ENCODE measurements around the gene MYO16. TPM values are rescaled to one million over a fixed set of nuclear protein-coding genes. Genes with fewer than 3 reads are reported as not detected.
A peak's percentile ranks its signal among the peaks of the same experiment; 100 is the strongest.

Gene MYO16
- total and polyA plus RNA-seq, 2 of the 4 experiments (the other 2 are of a cell fraction): under 0.01 to 0.03 TPM

DNA sequence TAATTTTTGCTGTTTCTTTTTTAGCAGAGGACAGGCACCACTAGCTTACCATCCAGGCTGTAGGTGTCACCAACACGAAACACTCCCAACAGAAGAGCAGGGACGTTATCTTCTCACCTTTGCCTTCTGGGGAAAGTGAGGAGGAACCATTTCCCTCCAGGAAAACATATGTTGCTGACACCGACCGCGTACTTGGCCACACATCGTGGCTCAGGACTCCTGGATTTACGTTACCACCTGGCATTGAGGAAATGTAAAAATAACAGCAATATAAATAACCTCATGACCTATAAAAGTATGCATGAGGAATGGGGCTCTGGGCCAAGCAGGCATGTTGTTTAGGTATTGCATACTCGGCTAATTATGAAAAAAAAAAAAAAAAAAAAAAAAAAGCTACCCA, 525.1 kb downstream of the MYO16 start:
- dilution Hi-C loops (cut with HindIII; ENCODE audit: low sequenced_read_pairs, unreplicated experiment) (no loop called here), intact Hi-C loops (cut with micrococcal nuclease) (no loop called here), in situ Hi-C loops (cut with MboI; ENCODE audit: low sequenced_read_pairs) (loop anchor here (5.0 kb wide), 2 partner anchors 98 to 633 kb away; partner anchors contain the start of gene IRS2)
- Histone ChIP-seq H3K4me1 (ENCODE audit: control insufficient read depth, insufficient read depth, low read length) (peaks cover 25% of the 10 kb centered on the region), H2AFZ (replicated peaks; ENCODE audit: low read length, poor library complexity) (peak overlapping the region; percentile 69), H2AK9ac (replicated peaks; ENCODE audit: low read depth, low read length, poor library complexity) (no peak overlapping the region), H4K91ac (ENCODE audit: insufficient read depth, low read depth, low read length) (peak overlapping the region; percentile 85), H3K4me2 (ENCODE audit: low read depth, low read length) (no peak overlapping the region), H2AK5ac (ENCODE audit: low read depth, low read length) (peak overlapping the region; percentile 90), H3K9ac (ENCODE audit: low read depth, low read length) (no peak overlapping the region), H3K4me3 (ENCODE audit: insufficient read depth, low read depth, low read length) (no peak overlapping the region), H3K14ac (replicated peaks; ENCODE audit: low read depth, low read length) (peak overlapping the region; percentile 68), H2BK120ac (ENCODE audit: low read depth, low read length) (peak overlapping the region; percentile 89), H2BK5ac (ENCODE audit: low read depth, low read length, poor library complexity, severe bottlenecking) (peak overlapping the region; percentile 64), H3K9me1 (ENCODE audit: insufficient read depth, low read length) (peaks cover 23% of the 10 kb centered on the region), H4K5ac (ENCODE audit: low read depth, low read length) (no peak overlapping the region; the same call in 1 of the 2 replicates), H3K79me1 (ENCODE audit: low read depth in 1 of 2, low read length in 2 of 2) (no peaks in the 10 kb centered on the region), H2BK15ac (ENCODE audit: low read depth, low read length) (peak overlapping the region; percentile 74), H3K56ac (ENCODE audit: extremely low read depth, insufficient read depth, low read length) (no peak overlapping the region), H3K23ac (ENCODE audit: low read depth, low read length) (peak overlapping the region; percentile 49; the same call in 1 of the 2 replicates), H3K27me3 (ENCODE audit: control insufficient read depth, insufficient read depth, low read length) (no peaks in the 10 kb centered on the region), H3K9me3 (ENCODE audit: control insufficient read depth, insufficient read depth, low read length) (no peaks in the 10 kb centered on the region), H3K4ac (ENCODE audit: low read depth, low read length) (peak overlapping the region; percentile 85), H4K20me1 (ENCODE audit: insufficient read depth, low read length) (no peaks in the 10 kb centered on the region), H3K27ac (ENCODE audit: insufficient read depth, low read length) (peak overlapping the region; percentile 1; the same call in 1 of the 2 replicates), H3K18ac (ENCODE audit: low read depth, low read length) (peak overlapping the region; percentile 25; the same call in 1 of the 2 replicates), H4K8ac (ENCODE audit: low read depth in 2 of 2, low read length in 2 of 2) (peak overlapping the region; percentile 73 to 85; a peak in 3 of 4 replicates), H2BK20ac (ENCODE audit: low read depth, low read length) (peak overlapping the region; percentile 88), H3K36me3 (ENCODE audit: control insufficient read depth, insufficient read depth, low read length) (no peaks in the 10 kb centered on the region)
- WGBS, 2 experiments (ENCODE audit: extremely low coverage in 2 of 2, insufficient read length in 1 of 2): no CpG with 5 or more reads among the region's 8 CpGs
- TF ChIP-seq, protein P1, sequence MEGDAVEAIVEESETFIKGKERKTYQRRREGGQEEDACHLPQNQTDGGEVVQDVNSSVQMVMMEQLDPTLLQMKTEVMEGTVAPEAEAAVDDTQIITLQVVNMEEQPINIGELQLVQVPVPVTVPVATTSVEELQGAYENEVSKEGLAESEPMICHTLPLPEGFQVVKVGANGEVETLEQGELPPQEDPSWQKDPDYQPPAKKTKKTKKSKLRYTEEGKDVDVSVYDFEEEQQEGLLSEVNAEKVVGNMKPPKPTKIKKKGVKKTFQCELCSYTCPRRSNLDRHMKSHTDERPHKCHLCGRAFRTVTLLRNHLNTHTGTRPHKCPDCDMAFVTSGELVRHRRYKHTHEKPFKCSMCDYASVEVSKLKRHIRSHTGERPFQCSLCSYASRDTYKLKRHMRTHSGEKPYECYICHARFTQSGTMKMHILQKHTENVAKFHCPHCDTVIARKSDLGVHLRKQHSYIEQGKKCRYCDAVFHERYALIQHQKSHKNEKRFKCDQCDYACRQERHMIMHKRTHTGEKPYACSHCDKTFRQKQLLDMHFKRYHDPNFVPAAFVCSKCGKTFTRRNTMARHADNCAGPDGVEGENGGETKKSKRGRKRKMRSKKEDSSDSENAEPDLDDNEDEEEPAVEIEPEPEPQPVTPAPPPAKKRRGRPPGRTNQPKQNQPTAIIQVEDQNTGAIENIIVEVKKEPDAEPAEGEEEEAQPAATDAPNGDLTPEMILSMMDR (conservative IDR thresholded peaks at IDR 0.05; ENCODE audit: low read depth, low read length): no peak
- TF ChIP-seq NFE2L2 (IDR thresholded peaks at IDR 0.05; ENCODE audit: low read depth, low read length) (no peak), RAD21 (IDR thresholded peaks at IDR 0.05; ENCODE audit: low read length) (no peak), BHLHE40 (IDR thresholded peaks at IDR 0.05; ENCODE audit: low read depth, low read length) (no peak), MAFK (IDR thresholded peaks at IDR 0.05; ENCODE audit: low read depth, low read length) (no peak), MXI1 (IDR thresholded peaks at IDR 0.05; ENCODE audit: borderline replicate concordance, low read depth, low read length) (no peak), FOS (IDR thresholded peaks at IDR 0.05; ENCODE audit: low read depth, low read length) (no peak), CEBPB (IDR thresholded peaks at IDR 0.05; ENCODE audit: low read depth, low read length) (no peak), RCOR1 (IDR thresholded peaks at IDR 0.05; ENCODE audit: insufficient replicate concordance, low read length) (no peak), POLR2A (IDR thresholded peaks at IDR 0.05; ENCODE audit: low read depth, low read length) (no peak), MAZ (IDR thresholded peaks at IDR 0.05; ENCODE audit: borderline replicate concordance, low read depth, low read length) (no peak), CHD1 (IDR thresholded peaks at IDR 0.05; ENCODE audit: low read depth, low read length) (no peak), SMC3 (IDR thresholded peaks at IDR 0.05; ENCODE audit: low read depth, low read length) (no peak)
- TF ChIP-seq, protein P2, sequence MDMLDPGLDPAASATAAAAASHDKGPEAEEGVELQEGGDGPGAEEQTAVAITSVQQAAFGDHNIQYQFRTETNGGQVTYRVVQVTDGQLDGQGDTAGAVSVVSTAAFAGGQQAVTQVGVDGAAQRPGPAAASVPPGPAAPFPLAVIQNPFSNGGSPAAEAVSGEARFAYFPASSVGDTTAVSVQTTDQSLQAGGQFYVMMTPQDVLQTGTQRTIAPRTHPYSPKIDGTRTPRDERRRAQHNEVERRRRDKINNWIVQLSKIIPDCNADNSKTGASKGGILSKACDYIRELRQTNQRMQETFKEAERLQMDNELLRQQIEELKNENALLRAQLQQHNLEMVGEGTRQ (IDR thresholded peaks at IDR 0.05; ENCODE audit: low read depth, low read length): no peak
- TF ChIP-seq, protein P3, sequence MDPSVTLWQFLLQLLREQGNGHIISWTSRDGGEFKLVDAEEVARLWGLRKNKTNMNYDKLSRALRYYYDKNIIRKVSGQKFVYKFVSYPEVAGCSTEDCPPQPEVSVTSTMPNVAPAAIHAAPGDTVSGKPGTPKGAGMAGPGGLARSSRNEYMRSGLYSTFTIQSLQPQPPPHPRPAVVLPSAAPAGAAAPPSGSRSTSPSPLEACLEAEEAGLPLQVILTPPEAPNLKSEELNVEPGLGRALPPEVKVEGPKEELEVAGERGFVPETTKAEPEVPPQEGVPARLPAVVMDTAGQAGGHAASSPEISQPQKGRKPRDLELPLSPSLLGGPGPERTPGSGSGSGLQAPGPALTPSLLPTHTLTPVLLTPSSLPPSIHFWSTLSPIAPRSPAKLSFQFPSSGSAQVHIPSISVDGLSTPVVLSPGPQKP (IDR thresholded peaks at IDR 0.05; ENCODE audit: borderline replicate concordance, low read depth, low read length): no peak
- DNase-seq (no peak), ATAC-seq (ENCODE audit: low read depth) (no peak)
- POLR2A ChIA-PET (ENCODE audit: unreplicated experiment): interaction anchor here (0.6 kb wide), 1 partner anchor 92 kb away, joined by 3 read pairs; no protein-coding TSS in a partner anchor
- BruUV-seq (replicated peaks): no TSS peak
- CTCF ChIA-PET: interaction anchor here (0.6 to 0.7 kb wide), 2 partner anchors 193 to 271 kb away, joined by 3 to 4 read pairs; no protein-coding TSS in a partner anchor
